HG02759 (cell line): Measurements from ENCODE around the gene FOXN1.

ENCODE experiments used
- ATAC-seq: cut with Tn5 transposase; IDR thresholded peaks from one replicate; pipeline ENCODE4 v1.9.1; 2021; ENCODE audit warnings: mild to moderate bottlenecking, moderate library complexity; ENCODE audit not compliant: unreplicated experiment

FOXN1 gene

GRCh38 chr17:28476076-28476865 is 29.9 kb upstream of the FOXN1 start:
- ATAC-seq = no peak

DNA sequence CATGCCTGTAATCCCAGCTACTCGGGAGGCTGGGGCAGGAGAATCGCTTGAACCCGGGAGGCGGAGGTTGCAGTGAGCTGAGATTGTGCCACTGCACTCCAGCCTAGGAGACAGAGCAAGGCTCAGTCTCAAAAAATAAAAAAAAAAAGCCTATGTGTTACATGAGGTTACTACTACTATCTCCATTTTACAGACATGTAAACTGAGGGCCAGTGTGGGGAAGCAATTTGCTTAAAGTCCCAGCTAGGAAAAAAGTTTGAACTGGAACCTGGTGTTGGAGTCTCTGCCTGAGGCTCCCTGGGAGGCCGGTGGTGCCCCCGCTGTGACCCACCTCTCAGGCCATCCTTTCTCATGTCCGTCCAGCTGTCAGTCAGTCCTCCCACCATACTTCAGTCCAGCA is 28.2 kb upstream of the FOXN1 start:
- ATAC-seq = no peak

GRCh38 chr17:28478712-28479615 is 27.2 kb upstream of the FOXN1 start:
- ATAC-seq = no peak

DNA sequence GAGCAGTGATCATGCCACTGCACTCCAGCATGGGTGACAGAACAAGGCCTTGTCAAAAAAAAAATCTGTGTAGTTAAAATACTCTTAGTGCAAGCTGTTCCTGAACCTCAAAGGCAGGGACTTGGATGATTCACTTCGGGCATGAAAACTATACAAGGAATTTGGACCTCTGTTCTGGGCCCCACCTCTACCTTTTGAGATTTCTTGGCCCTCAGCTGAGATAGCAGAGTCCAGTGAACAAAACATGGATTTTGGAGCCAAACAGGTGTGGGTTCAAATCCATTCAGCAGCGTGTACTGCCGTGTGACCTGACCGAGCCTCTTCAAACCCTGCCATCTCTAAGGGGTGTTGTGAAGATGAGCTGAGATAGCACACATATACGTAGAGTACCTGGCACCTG is 25.9 kb upstream of the FOXN1 start:
- no peak for ATAC-seq

GRCh38 chr17:28480799-28481571 is 25.2 kb upstream of the FOXN1 start:
- no peak for ATAC-seq

GRCh38 chr17:28482551-28483199 is 23.5 kb upstream of the FOXN1 start:
- ATAC-seq = no peak

DNA sequence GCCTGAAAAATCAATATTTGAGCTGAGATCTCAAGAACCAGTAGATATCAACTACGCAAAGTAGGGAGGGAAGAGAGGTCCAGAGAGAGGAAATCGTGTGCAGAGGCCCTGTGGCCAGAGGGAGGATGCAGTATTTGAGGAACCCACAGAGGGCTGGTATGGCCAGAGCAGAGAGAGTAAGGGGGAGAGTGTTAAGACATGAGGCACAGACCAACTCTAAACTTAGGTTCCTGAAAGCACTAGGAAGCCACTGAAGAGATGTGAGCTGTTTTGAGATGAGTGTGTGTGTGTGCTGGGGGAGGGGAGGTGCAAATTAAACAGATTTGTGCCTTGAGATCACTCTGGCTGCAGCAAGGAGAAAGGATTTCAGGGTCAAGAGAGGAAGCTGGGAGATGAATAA is 21.9 kb upstream of the FOXN1 start:
- ATAC-seq = peak; percentile 83

GRCh38 chr17:28485049-28485448 is 21.1 kb upstream of the FOXN1 start:
- ATAC-seq = no peak

DNA sequence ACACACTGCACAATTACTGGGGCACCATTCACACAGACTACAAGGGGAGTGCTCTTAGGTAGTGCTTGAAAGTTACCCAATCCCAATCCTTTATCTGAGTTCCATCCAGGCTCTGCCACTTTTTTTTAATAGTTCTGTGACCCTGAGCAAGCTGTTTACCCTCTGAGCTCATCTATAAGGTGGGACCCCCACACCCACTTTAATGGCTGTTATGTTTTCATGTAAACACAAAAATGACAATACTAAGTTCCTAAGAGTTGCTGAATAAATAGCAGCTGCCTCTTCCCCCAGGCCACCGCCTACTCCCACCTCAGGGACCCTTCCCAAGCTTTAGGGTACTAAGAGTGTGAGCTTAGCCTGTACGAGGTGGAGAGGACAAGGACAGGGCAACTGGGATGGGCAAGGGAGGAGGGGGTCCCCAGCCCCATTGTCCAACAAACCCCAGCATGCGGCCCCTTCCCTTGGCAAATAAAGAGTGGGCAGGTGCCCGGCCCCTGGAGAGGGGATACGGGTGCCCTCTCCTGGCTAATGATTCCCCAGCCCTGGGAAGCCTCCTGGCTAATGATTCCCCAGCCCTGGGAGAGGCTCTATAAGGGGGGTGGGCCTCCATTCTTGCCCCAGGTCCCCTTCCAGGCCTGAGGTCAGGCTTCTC is 18.1 kb upstream of the FOXN1 start:
- ATAC-seq = no peak

GRCh38 chr17:28488533-28489276 is 17.4 kb upstream of the FOXN1 start:
- no peak for ATAC-seq

GRCh38 chr17:28491286-28491685 is 14.9 kb upstream of the FOXN1 start:
- ATAC-seq = no peak

DNA sequence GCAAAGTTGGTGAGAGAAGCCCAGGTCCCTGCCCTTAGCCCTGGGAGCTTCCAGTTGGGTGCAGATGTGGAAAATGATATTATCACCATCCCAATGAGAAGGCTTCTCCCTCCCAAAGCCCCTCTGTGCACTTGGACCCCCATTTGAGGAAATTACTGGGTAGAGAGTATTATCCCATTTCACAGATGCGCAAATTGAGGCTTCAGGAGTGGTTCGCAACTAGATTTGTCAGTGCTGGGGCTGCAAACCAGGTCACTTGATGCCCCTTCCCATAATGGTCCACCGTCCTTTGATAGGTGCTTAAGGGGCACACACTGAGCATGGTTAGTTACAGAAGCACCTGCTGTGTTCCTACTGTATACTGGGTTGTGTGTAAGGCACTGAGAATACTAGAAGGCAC is 14.3 kb upstream of the FOXN1 start:
- ATAC-seq = no peak

DNA sequence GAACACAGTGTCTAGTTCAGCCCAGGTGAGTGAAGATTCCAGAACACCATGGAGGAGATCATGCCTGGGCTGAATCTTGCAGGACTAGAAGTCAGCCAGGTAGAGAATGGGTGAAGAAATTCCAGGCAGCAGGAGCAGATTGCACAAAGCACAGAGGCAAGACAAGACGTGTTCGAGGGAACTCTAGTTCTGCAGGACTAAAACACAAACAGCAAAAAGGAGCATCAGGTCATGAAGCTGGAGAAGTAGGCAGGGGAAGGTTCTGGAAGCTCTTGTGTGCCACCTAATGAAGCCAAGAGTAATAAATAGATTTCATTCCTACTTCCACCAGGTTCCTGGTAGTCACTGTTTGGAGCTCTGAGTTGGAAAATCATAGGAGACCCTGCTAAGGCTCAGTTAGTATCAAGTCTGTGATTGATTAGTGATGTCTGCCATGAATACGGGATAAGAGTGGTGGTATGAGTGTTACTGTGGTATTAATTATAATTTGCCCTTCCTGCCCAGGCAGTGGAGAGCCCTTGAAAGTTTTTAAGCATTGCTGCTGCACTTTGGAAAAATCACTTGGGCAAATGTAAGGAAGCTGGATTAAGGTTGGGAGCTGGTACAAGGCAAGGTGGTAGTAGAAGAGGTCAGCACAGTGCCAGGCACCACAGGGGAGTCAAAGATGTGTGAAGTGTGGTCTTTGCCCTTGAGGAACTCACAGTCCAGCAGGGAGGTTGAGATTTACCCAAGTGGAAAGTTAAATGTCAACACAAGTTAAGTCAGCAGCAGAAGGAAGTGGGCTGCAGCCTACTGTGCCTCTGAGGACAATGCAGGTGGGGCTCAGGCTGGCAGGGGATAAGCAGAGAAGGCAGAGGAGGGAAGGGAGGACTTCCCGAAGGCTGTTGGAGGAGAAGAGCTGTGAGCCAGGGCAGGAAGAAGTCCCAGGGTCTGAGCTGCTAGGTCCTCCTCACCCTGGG is 13.5 kb upstream of the FOXN1 start:
- no peak for ATAC-seq

DNA sequence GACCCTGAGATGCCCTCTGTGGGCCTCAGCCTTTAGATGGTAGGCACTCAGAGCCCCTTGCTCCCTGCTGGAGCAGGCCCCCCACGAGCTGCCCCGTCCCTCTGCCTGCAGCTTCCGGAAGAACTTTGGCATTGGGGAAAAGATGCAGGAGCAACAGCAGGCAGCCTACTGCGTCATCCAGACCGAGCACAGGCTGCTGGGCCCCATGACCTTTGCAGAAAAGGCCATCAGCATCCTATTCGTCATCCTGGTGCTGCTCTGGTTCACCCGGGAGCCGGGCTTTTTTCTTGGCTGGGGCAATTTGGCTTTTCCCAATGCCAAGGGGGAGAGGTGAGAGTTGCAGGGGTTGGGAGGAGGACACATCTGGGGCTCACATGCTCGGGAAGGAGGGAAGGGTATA is 12.7 kb upstream of the FOXN1 start:
- ATAC-seq = no peak

GRCh38 chr17:28494445-28495188 is 11.5 kb upstream of the FOXN1 start:
- peak; percentile 67 for ATAC-seq

DNA sequence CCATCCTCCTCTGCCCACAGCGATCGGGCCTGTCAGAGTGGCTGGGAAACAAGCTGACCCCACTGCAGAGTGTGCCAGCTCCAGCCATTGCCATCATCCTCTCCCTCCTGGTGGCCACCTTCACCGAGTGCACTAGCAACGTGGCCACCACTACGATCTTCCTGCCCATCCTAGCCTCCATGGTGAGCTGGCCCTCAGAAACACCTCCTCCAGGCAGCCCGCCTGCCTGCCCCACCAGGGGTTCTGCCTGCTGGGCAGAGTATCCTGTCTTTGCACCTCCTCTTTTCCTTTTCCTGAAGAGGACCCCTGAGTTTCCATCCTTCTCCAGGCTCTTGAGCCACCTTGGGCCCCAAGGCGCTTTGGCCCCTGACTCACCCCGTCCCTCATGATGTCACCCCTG is 10.5 kb upstream of the FOXN1 start:
- no peak for ATAC-seq

GRCh38 chr17:28497931-28498330 is 8.2 kb upstream of the FOXN1 start:
- ATAC-seq = no peak
